ENCODE measurements around the gene NLRP1. TPM values are rescaled to one million over a fixed set of nuclear protein-coding genes. Genes with fewer than 3 reads are reported as not detected.

NLRP1 gene
- total RNA-seq, 1 donor from 2014 or later, result 23.8 TPM

- DNase-seq (ENCODE audit: low spot score), result peak; percentile 85
These were observed 25.2 kb downstream of the NLRP1 start for GRCh38 chr17:5558815-5559785.

- DNase-seq (ENCODE audit: low spot score), result peak; percentile 82
These were observed 26.3 kb downstream of the NLRP1 start for GRCh38 chr17:5557990-5558389.

GRCh38 chr17:5557485-5557884 lies 26.8 kb downstream of the NLRP1 start:
- DNase-seq (ENCODE audit: low spot score), result no peak

- DNase-seq (ENCODE audit: low spot score), result peak; percentile 57
These were observed 29.1 kb downstream of the NLRP1 start for GRCh38 chr17:5555254-5555653.

- peak; percentile 62 for DNase-seq (ENCODE audit: low spot score)
These were observed 30.8 kb downstream of the NLRP1 start for GRCh38 chr17:5553479-5553878.

- no peak for DNase-seq (ENCODE audit: low spot score)
These were observed 31.5 kb downstream of the NLRP1 start for GRCh38 chr17:5552841-5553240.

- DNase-seq (ENCODE audit: low spot score), result peak; percentile 43
These were observed 39.0 kb downstream of the NLRP1 start for GRCh38 chr17:5545051-5545987.

GRCh38 chr17:5544115-5544514 lies 40.2 kb downstream of the NLRP1 start:
- DNase-seq (ENCODE audit: low spot score), result peak; percentile 83

- peak; percentile 47 for DNase-seq (ENCODE audit: low spot score)
These were observed 42.6 kb downstream of the NLRP1 start for GRCh38 chr17:5541610-5542202.

- peak; percentile 24 for DNase-seq (ENCODE audit: low spot score)
These were observed 44.0 kb downstream of the NLRP1 start for GRCh38 chr17:5540321-5540720.

- peak; percentile 64 for DNase-seq (ENCODE audit: low spot score)
These were observed 45.0 kb downstream of the NLRP1 start for GRCh38 chr17:5539286-5539685.

- peak; percentile 81 for DNase-seq (ENCODE audit: low spot score)
These were observed 47.3 kb downstream of the NLRP1 start for GRCh38 chr17:5536866-5537650.

GRCh38 chr17:5535436-5535835 lies 48.9 kb downstream of the NLRP1 start:
- peak; percentile 35 for DNase-seq (ENCODE audit: low spot score)

- DNase-seq (ENCODE audit: low spot score), result peak; percentile 41
These were observed 50.6 kb downstream of the NLRP1 start for GRCh38 chr17:5533486-5534315.

GRCh38 chr17:5532581-5532980 lies 51.7 kb downstream of the NLRP1 start:
- DNase-seq (ENCODE audit: low spot score), result peak; percentile 57

- peak; percentile 30 for DNase-seq (ENCODE audit: low spot score)
These were observed 53.3 kb downstream of the NLRP1 start for GRCh38 chr17:5531085-5531418.

- DNase-seq (ENCODE audit: low spot score), result peak; percentile 43
These were observed 53.8 kb downstream of the NLRP1 start for GRCh38 chr17:5530265-5531084.

GRCh38 chr17:5527601-5528250 lies 56.6 kb downstream of the NLRP1 start:
- DNase-seq (ENCODE audit: low spot score), result peak; percentile 81

All from mesenteric fat pad (tissue), 1 donor.